GM19467 (cell line): ENCODE results near the gene LTB4R.
"Not testable (repeated sequence)": the region's sequence is repeated elsewhere in the genome, so short reads cannot be mapped to it uniquely, and the experiment has no call there.

Experiments
- ATAC-seq: cut with Tn5 transposase; IDR thresholded peaks from one replicate; pipeline ENCODE4 v1.9.1; 2021; ENCODE audit warnings: mild to moderate bottlenecking, moderate library complexity; ENCODE audit not compliant: unreplicated experiment

LTB4R gene

DNA sequence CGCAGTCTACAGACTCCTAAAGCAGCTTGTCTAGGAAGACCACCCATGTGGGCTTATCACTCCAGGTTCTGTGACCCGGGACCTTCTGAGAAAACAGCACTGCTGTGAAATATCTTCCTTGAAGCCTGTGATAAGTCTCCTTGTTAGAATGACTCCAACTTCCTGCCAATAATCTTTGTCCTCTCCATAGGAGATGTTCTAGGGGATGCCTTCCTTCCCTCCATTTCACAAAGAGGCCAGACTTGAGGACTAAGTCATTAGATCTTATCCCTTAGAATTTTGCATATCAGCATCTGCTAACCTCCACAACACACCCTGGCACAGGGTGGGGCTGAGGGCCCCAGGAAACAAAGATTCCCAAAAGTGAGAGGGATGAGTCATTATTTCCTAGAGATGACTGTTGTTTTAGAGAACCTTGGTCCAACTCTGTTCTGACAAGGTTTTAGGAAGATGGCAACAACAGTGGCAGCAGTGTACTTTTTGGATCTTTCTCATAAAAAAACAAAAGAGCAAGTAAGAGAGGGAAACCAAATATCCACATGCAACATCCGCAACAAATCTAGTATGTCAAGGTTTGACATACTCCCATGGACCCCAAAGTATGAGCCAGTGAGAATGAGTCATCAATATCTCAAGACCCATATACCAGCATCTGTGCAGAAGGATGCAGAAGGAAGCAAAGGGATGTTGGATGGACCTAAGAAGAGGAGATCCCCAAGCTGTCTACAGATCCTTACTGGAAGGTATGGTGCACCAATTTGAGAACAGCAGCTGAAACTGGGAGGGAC lies 6.0 kb downstream of the LTB4R start:
- no peak for ATAC-seq

DNA sequence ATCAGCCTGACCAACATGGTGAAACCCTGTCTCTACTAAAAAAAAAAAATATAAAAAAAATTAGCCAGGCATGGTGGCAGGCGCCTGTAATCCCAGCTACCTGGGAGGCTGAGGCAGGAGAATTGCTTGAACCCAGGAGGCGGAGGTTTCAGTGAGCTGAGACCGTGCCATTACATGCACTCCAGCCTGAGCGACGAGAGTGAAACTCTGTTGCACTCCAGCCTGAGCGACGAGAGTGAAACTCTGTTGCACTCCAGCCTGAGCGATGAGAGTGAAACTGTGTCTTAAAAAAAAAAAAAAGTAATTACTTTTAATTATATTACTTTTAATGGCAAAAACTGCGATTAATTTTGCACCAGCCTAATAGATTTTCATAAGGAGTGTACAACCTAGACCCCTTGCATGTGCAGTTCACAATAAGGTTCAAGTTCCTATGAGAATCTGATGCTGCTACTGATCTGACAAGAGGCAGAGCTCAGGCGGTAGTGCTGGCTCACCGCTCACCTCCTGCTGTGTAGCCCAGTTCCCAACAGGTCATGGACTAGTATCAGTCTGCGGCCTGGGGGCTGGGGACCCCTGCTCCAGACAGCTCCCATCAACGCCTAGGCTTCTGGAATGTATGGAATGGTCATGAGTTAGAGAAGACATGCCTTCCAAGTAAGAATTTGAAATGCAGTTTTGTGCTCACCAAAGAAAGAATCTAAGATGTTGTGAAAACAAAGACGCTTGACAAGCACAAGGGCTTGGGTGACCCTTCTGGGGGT lies 10.1 kb downstream of the LTB4R start:
- no peak for ATAC-seq

DNA sequence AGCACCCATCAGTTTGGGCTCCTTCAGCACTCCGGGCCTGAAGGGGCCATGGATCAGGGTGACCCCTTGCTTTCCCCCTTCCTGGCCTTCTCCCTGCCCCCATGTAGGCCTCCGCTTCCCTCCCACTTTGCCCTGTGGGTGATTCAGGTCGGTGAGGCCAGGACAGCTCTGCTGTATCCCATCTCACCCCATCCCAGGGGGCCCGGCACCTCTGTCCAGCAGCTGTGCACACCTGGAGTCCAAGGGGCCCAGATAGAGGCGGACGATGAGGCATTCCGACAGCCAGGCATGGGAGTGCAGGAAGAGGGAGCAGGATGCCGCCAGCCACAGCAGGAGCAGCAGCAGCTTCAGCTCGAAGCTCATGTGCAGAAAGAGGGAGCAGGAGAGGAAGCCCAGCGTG lies 11.4 kb downstream of the LTB4R start:
- ATAC-seq = no peak

DNA sequence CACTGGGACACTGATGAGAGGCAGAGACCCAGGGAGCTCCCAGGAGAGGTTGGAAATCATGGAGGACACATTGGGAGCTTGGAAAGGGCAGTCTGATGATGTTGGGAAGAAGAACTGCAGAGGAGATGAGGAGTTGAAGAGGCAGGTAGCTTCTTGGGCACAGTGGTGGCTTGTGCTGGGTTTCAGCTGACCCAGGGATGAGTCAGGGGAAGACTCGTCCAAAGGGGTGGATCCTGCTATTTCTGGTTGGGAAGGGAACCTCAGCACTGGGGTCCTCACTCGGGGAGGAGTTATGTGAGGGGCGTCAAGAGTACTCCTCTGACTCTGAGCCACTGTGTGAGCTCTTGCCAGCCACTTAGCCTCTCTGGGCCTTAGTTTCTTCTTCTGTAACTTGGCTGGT lies 12.0 kb downstream of the LTB4R start:
- ATAC-seq = no peak

DNA sequence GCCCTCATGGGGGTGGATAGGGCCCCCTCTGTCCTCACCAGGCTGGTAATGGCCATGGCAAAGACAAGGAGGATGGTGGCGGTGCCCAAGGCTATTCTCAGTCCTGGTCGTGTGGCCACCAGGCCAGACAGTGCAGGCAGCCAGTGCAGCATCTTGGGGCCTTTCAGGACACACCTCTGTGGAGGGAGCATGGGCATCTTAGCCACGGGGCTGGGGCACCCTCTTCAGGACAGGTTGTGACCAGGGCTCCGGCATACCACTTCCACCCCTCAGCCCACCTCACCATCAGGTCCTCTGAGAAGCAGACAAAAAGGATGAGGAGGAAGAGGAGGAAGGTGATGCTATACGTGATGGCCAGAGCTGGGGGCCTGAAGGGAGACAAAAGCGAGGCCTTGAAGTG lies 12.7 kb downstream of the LTB4R start:
- no peak for ATAC-seq

DNA sequence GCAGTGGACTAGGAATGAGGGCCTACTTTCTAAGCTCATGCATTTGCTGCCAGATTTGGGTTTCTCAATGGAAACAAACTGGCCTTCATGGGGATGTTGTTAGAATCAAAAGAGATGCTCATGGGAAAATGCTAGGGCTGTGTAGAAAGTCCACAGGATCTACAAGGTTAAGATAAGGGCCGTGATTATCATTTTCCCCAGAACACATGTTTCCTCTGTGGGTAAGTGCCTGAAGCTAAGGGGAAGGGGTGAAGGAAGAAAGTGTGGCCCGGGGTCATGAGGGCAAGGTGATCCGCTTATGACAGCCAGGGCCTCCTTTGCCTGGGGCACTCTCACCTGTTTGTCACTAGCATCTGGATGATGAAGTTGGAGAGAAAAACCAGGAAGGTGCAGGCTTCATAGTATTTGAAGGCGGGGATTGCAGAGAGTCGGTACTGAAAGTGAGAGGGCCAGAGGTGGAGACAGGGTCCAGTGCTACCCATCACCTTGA lies 13.8 kb downstream of the LTB4R start:
- no peak for ATAC-seq

DNA sequence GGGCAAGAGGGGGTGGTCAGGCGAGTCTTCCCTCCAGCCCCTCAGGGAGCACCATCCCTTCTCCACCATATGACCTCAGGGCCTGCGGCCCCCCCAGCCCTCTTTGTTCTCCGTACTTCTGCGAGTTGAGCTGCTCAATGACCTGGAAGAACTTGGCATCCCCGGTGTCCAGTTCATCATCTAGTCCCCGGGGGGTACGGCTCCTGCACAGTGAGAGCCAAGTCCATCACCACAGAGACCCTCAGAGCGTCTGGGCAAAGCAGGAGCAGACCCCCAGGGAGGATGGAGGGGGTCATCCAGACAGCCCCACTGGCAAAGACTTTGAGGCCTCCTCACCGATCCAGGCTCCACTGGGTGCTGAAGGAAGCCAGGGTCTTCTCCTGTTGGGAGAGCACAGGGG lies 14.7 kb downstream of the LTB4R start:
- ATAC-seq = no peak

DNA sequence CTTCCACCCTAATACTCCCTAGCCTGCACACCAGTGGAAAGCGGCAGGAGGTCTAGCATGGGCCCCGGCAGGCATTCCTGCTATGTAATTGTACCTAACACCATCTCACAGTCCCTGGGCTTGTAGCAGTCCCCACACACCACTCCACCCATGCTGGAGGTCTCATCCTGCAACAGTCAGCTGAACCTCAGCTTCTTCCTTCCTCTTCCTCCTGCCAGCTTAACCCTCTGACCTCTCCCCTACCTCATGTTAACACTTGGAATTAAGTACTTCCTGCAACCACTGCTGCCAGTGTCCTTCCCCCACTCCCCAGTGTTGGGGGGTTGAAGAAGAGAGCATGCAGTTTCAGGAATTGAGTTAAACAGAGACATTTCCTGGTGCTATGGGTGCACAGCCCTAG lies 16.0 kb downstream of the LTB4R start:
- ATAC-seq = no peak

DNA sequence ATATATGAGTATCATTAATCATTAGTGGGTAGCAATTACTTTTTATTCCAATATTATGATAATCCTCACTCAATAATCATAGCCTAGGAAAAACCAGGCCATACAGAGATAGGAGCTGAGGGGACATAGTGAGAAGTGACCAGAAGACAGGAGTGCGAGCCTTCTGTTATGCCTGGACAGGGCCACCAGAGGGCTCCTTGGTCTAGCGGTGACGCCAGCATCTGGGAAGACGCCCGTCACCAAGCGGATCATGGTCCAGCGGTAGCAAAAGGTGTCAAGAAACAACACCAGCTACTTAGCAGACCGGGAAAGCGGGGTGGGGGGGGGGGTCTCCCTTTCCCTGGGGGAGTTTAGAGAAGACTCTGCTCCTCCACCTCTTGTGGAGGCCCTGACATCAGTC lies 16.6 kb downstream of the LTB4R start:
- not testable (repeated sequence) for ATAC-seq

DNA sequence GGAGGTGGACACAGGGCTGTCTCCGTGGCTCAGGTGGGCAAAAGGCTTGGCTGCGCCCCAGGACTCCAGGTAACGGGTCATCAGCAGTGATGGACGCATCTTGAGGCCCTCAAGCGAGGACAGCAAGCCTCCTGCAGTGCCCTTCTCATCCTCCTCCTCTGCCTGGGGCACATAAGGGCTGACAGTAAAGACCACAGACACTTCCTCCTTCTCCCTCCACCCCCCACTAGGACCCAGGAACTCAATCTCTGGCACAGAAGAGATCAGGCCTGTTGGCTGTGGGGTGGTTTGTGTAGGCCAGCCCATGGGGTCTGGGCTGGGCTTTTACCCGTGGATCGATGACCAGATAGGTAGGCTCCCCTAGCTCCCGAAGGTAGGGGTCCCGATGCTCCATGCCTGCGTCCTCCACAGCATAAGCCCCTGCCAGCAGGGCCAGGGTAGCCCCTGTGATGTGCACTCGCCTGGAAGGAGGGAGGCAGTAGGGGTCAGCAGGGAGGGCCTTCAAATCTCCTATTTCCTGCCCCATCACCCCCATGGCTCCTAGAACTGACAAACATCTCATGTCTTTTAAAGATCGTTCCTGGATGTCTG lies 17.9 kb downstream of the LTB4R start:
- no peak for ATAC-seq

DNA sequence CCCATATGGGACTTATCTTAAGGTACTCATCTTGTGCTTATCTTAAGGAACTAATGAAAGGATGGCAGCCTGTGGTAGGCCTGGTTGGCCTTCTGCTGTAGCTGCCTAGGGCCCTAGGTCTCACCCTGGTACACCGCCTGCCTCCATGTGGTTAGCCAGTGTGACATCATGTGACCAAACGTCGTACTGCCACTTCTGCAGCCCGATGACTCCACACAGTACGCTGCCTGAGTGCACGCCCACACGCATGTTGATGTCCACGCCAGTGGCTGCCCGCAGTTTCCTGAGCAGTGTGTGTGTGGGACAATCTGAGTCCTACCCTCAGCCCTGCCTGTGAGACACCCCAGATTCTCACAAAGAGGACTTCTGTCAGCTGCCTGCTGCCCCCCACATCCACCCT lies 18.4 kb downstream of the LTB4R start:
- ATAC-seq = no peak

DNA sequence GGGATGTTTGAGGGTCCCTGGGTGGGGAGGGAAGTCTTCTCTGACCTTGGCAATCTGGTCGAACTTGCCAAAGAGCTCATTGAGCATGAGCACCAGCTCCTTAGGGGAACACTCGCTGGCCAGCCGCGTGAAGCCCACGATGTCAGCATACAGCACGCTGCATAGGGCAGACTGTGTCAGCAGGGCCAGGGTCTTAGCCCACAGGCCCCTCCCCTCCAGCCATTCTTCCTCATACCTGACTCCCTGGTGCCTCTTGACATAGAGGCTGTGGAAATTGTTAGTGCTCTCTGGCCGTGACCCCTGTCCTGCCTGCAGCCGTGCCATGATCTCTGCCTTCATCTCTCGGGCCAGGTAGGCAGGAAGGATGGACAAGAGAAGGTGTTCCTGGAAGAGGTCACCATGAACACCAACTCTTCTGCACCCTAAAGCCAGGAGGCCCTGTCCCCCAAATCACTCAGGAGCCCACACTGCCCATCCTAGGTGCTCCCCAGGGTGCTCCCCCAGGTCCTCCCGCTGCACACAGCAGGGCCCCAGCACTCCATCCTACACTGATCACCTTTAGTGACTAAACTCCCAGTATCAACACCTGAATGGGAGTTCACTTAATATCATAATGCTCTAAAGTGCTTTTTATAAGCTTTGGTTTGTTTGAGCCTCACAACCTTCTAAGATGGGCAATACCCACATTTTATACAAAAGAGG lies 19.8 kb downstream of the LTB4R start:
- no peak for ATAC-seq

DNA sequence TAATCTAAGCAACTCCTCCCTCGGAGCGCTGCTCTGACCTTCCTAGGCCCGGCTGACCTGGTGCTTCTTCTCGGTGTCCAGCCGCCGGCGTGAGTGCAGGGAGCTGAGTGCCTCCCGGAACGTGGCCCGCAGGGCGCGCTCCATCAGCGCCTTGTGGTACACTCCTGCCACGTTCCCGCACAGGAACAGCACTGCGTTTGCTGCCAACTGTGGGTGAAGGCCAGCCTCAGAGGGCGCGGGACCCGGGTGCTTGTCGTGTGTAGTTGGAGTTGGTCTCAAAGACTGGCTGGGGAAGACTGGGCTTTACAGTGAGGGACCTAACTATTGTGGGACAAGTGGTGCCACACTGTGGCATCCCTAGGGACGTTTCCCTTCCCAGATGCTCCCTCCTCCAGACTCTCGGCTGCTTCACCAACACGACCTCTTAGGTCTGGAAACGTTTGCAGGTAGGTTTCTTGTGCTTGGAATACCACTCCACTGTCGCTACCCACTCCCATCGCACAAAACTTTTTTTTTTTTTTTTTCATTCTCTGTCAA lies 20.5 kb downstream of the LTB4R start:
- no peak for ATAC-seq

DNA sequence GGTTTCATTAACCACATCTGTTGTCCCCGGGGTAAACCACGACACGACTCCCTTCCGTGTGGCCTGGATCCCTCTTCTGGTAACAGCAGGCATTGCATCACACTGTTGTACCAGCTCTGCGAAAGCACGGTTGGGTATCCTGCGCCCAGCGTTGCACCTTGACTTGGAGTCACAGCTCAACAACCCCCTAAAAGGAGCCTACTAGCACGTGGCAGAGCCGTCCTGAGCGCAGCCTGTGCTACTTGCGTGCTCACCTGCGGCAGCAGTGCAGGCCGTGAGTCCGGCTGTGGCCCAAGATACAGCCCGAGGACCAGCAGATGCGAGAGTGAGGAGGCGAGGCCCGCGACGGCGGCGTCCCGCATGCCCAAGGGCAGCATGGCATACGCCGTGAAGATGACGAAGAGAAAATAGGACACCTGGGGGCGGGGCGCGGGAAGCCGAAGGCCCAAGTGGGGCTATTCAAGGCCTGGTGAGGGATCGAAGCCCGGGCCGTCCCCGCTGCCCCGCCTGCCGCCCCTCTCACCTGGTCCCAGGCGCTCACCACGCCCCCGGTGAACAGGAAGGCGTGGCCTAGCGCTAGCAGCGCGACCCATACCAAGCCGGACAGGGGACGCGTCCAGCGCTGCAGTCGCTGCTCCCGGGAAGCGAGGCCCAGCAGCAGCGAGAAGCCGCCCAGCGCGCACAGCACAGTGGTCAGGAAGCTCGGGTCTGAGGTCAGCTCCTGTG lies 21.1 kb downstream of the LTB4R start:
- peak; percentile 75 for ATAC-seq

DNA sequence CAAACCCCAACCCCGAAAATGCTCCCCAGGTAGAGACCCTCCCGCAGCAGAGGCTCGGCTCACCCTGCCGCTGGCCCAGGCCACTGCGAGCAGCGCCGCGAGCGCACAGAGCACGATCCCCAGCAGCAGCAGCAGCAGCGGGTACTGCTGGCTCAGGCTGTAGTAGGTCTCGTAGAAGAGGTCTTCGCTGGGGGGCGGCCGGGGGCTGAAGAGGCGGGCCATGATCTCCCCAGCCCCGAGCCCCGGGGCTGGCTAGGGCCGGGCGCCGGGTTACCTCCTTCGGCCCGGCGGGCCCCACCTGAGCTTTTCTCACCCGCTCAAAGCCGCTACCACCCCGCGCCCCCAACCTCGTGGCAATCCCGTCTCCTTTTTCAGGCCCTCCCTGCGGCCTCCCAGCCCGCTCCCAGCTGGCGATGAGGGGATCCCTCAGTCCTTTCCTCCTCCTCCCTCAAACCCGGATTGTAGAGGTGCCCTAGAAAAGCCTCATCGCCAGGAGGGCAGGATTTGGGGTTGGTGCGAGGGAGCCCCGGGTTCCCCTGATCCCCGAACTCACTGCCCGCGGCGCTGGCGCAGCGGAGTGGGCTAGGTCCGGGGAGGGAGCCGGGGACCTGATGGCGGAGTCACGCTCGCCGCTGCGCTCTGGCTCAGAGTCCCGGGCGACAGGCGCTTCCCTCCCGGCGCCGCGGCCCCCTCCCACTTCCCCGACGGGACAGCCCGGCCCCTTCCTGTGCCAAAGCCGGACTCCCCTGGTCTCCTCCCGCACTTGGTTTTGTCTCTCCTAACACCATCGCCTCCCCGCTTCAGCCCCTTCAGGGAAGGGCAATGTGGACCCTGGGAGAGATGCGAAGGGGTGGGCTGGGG lies 23.4 kb downstream of the LTB4R start, which contains the start of gene ADCY4:
TSS of gene ADCY4 (minus strand) at position 641 of the 861 bp plus-strand sequence. CDS start at position 222, 419 bp downstream.
- no peak for ATAC-seq

DNA sequence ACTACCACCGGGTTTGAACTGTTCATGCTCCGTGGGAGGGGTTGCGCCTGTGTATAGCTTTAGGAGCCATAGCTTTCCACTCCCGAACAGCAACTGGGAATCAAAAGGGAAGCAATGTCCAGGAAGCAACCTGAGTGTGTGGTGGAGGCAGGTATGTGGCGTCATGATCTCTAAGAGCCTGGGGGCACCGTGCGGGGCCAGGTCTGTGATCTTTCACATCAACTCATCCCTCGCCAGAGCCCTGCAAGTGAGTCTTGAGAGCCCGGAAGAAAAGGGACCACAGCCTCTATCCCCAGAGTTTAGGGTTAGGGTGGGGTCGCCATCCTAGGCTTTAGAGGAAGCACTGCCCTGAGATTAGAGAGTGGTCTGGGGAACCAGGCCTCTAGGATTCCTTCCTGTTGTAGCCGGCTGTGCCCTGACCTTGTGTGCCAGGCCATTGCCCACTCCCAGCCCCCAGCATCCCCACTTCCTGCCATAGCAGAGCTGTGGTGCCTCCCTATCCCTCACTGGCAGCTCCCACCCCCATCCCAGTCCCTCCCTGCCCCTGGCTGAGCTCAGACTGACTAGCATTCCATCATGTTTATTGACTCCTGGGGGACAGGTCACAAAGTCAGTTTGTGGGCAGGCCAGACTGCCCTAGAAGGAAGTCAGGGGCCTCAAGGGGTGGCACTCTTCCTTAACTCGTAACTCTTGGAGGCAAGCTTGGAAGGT lies 24.3 kb downstream of the LTB4R start:
- no peak for ATAC-seq

DNA sequence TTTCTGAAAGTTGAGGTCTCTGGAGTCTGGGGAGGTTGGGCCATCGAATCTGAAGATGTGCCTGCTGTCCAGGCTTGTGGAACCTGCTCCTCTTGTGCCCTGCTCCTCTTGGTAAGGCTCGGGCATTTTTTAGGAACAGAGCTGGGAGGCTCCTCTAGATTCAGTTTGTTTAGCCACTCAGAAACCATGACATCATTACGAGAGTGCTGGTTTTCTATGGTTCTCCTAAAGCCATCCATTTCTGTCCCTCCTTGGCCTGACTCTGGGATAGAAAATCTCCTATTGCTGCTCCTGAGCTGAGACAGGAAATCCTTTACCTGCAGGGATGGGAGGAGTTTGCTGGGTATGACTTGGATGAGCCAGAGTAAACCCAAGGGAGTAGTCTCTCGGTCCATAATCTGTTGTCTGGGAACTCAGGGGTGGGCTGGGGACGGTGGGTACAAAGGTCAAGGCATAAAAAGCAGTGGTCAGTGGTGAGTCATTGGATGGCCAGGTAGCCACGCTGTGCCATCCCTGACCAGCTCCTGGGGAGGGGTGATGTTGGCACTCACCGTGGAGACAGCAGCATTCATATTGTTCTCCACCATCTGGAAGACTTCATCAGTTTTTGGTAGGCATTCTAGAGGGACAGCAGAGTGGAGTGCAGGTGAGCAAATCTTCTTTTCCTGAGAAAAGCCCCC lies 26.0 kb downstream of the LTB4R start:
- no peak for ATAC-seq

DNA sequence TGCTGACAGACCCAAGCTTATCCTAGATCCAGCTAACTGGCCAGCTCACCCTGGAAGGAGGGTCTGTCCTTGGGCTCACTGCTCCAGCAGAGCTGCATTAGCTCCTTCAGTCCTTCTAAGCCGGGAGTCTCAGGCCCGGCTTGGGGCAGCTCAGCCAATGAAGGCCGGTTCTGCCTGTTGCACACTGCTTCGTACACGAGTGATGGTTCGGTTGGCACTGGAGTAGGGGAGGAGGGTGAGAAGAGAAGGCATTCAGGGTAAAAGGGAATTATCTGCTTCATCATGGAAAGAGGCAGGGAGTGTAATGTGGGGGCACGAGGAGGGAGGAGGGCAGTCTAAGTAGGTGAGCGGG lies 26.5 kb downstream of the LTB4R start:
- ATAC-seq = no peak
